Skin epidermis (tissue), 12 donors: ENCODE results near the gene NFATC1.
A peak's percentile ranks its signal among the peaks of the same experiment; 100 is the strongest.

ENCODE experiments used
- H3K27ac ChIP-seq, 21 experiments: fragments of 200-600 bp; sonication (generic) in 11 of 21; one replicate each; pipeline ENCODE4 v1.5.0; 2020; ENCODE audit warnings: mild to moderate bottlenecking in 3 of 21, inconsistent platforms in 2 of 21, moderate library complexity in 2 of 21
- H3K4me3 ChIP-seq, 7 experiments: fragments of 200-600 bp; sonication (generic) in 2 of 7; one replicate each; pipeline ENCODE4 v1.5.0; 2020; ENCODE audit warnings: inconsistent platforms in 2 of 7, mild to moderate bottlenecking in 2 of 7, moderate library complexity in 1 of 7

The NFATC1 gene

GRCh38 chr18:79395761-79396404 lies at the start of gene NFATC1:
NFATC1 (plus strand) TSS chr18:79395930; CDS start chr18:79396225, 295 bp downstream.
- H3K4me3 ChIP-seq = peak within 1 kb of the TSS; percentile 46 to 78 (median 57)
- H3K27ac ChIP-seq = peak within 1 kb of the TSS; percentile 51 to 96 (median 86)

DNA sequence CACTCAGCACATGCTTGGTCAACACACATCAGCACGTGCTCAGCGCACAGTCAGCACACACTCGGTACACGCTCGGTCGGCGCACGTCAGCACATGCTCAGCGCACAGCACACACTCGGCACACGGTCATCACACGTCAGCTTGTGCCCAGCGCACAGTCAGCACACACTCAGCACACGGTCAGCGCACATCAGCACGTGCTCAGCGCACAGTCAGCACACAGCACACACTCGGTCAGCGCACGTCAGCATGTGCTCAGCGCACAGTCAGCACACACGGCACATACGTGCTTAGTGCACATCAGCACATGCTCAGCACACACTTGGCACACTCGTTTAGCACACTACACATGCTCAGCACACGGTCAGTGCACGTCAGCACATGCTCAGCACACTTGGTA lies 49.7 kb upstream of the NFATC1 start:
- Histone ChIP-seq H3K27ac (no peak overlapping the region), H3K4me3 (no peak overlapping the region)

DNA sequence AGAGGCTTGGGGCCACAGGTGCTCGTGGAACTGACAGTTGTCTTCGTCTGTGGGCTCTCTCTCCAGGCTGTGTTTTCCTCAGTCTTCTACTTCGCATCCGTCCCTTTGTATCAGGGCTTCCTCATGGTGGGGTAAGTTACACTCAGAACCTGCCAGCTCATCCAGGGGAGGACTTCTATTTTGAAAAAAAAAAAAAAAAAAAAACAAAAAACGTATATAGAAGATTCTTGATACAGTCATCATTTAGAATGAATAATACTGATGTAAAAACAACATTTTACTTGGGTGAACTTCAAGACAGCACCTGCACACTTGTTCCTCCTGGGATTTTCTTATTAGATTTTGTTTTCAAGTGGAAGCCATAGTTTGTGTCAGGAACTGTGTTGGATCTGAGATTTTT lies 47.7 kb upstream of the NFATC1 start:
- Histone ChIP-seq H3K27ac (no peak overlapping the region), H3K4me3 (no peak overlapping the region)

GRCh38 chr18:79352432-79352831 lies 43.3 kb upstream of the NFATC1 start:
- Histone ChIP-seq H3K27ac (no peak overlapping the region), H3K4me3 (no peak overlapping the region)

DNA sequence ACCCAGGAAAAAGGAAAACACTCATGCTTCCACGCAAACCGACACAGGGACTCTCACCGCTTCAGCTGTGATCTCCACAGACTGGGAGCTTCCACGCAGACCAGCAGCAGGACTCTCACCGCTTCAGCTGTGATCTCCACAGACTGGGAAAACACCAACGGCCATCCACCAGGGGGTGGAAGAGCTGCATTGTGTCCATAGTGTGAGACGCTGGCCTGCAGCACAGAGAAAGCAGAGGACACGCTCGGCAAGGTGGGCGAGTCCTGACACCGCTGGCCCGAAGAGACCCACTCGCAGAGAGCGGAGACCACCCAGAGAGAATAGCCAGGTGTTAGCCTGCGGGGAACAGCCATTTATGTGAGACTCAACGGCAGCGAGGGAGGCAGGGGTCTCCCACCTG lies 42.5 kb upstream of the NFATC1 start:
- H3K4me3 ChIP-seq = no peak overlapping the region
- no peak overlapping the region for H3K27ac ChIP-seq

GRCh38 chr18:79354350-79354749 lies 41.4 kb upstream of the NFATC1 start:
- H3K27ac ChIP-seq = no peak overlapping the region

GRCh38 chr18:79355433-79356335 lies 40.0 kb upstream of the NFATC1 start:
- Histone ChIP-seq H3K27ac (no peak overlapping the region), H3K4me3 (no peak overlapping the region)

More at GRCh38 chr18:79354350-79354749, 41.4 kb upstream of the NFATC1 start:
- H3K4me3 ChIP-seq = no peak overlapping the region

GRCh38 chr18:79356435-79356834 lies 39.3 kb upstream of the NFATC1 start:
- no peak overlapping the region for H3K4me3 ChIP-seq
- no peak overlapping the region for H3K27ac ChIP-seq

DNA sequence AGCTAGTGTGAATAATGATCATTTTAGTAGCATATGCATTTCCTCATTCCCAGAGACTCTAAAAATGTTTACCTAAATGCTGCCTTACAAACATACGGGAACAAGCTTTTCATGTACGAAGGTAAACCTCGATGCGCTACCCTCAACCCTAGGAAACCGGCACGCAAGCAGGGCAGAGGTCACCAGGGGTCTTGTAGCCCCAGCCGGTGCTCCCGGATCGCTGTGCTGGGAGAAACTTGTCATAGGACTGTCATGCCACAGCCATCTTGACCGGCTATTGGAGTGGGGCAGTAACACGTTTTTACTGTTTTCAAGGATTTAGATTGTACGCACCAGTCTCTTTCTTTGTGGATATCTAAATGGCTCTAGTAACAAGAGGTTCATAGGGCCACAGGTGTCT lies 34.8 kb upstream of the NFATC1 start:
- Histone ChIP-seq H3K27ac (no peak overlapping the region), H3K4me3 (no peak overlapping the region)

DNA sequence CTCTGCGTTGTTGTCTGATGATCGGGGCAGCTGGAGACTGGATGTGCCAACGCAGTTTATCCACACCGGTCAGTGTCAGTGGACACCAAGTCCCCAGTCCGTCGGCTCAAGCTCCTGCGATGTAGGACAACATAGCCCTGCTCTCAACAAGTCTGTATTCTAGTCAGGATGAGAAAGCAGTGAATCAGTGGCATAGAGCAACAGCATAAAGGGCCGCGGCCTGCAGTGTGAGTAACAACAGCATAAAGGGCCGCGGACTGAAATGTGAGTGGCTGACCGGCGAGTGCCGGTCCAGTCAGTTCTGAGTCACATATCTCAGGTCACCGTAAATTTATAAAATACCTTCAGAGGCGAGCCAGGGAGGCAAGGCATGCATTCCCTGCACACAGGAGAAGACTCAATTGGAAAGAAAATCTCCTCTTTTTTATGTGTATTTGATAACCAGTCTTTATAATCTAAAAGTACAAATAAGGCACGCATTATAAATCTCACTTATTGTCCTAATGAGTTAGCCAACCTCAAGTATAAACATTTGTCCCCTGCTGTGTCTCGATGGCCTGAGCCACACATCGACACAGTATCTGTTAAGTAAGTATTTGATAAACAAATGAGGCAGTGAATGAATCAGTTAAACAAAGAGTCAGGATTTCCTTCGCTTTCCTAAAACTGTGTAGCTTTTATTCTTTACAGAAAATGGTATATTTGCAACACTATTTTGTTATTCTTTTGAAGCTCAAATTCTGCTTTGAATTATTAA lies 33.8 kb upstream of the NFATC1 start:
- H3K4me3 ChIP-seq = no peak overlapping the region

GRCh38 chr18:79365701-79366100 lies 30.0 kb upstream of the NFATC1 start:
- peak overlapping the region in 1 of 21 experiments; percentile 52 for H3K27ac ChIP-seq
- H3K4me3 ChIP-seq = no peak overlapping the region

More for the DNA sequence above, 33.8 kb upstream of the NFATC1 start:
- H3K27ac ChIP-seq = no peak overlapping the region

DNA sequence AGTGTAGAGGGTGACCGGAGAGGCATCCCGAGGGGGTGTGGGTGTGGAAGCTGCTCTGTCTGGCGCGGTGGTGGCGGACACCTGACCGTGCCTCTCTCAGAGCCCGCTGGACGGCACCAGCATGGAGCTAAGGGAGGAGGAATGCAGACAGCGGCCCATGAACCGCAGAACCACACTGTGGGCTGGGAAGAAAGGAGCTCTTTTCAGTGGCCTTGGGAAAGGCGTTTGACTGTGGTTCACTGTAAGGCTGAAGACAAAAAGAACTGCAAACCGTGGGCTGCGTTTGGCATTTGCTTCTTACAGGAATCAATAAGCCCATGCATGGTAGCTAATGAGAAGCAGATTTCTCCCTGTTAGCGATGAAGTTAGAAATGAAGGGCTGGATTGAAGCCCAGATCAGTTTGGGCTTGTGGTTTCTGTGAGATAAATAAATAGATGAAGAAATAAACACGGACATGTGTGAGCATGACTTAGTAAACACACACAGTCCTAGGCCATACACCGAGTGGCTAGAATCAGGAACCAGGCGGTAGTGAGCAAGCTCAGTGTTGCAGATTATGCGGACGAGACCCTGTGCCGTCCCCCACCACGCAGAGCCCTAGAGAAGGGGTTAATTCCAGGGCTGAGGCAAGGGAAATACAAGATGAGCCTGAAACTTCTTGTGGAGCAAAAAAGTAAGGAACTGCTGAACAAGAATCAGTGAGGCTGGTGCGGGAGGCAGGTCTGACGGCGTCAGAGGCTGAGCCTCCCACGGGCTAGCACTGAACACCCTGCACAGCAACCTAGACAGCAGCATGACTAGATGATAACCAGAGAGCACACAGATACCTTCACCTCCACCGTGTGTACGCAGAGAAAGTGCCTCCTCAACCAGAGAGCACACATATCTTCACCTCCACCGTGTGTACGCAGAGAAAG lies 29.3 kb upstream of the NFATC1 start:
- Histone ChIP-seq H3K4me3 (no peak overlapping the region), H3K27ac (peak overlapping the region in 3 of 21 experiments; percentile 26 to 52 (median 39))

DNA sequence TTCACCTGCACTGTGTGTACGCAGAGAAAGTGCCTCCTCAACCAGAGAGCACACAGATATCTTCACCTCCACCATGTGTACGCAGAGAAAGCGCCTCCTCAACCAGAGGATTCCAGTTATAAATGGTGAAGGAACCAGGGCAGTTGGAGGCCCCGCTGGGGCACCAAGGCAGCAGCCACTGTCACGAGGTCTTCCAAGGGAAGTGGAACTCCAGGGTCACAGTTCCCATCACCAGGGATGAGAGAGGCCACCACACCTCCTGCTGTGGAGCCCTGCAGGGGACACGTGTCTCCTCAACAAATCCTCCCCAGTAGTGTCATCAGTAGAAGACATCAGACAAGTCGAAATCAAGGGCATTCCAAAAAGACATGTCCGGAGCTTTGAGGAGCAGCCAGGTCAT lies 28.2 kb upstream of the NFATC1 start:
- Histone ChIP-seq H3K27ac (no peak overlapping the region), H3K4me3 (no peak overlapping the region)

- no peak overlapping the region for H3K27ac ChIP-seq
Measured at GRCh38 chr18:79367989-79368388, 27.7 kb upstream of the NFATC1 start.

GRCh38 chr18:79368681-79369080 lies 27.0 kb upstream of the NFATC1 start:
- Histone ChIP-seq H3K4me3 (no peak overlapping the region), H3K27ac (no peak overlapping the region)

More at GRCh38 chr18:79367989-79368388, 27.7 kb upstream of the NFATC1 start:
- H3K4me3 ChIP-seq = no peak overlapping the region

DNA sequence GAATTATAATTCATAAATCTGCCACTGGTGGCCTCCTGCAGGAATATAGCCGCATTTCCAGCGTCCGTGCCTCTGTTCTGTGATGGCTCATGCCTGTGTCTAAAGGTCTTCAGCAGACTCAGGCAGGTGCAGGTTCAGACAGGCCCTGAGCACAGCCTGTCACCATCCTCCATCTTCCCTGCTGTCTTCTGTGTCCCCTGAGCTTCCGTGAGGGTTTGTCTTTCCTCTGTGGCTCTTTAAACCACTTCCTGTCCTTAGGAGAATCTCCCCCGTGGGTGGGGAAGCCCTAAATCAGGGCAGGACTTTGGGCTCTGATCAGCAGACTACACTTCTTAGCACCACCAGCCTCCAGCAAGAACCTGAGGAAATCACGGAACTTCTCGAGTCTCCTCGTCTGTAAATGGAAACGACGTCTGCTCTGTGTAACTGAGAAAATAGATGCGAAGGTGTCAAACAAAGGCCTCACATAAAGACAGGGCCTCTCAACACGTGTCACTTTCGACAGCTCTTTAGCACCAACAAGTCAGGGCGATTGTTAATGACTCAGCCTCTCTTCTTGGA lies 24.1 kb upstream of the NFATC1 start:
- Histone ChIP-seq H3K4me3 (no peak overlapping the region), H3K27ac (no peak overlapping the region)

- Histone ChIP-seq H3K4me3 (no peak overlapping the region), H3K27ac (no peak overlapping the region)
Measured at GRCh38 chr18:79372461-79372860, 23.3 kb upstream of the NFATC1 start.

- Histone ChIP-seq H3K27ac (no peak overlapping the region), H3K4me3 (no peak overlapping the region)
Measured at GRCh38 chr18:79372991-79373390, 22.7 kb upstream of the NFATC1 start.

DNA sequence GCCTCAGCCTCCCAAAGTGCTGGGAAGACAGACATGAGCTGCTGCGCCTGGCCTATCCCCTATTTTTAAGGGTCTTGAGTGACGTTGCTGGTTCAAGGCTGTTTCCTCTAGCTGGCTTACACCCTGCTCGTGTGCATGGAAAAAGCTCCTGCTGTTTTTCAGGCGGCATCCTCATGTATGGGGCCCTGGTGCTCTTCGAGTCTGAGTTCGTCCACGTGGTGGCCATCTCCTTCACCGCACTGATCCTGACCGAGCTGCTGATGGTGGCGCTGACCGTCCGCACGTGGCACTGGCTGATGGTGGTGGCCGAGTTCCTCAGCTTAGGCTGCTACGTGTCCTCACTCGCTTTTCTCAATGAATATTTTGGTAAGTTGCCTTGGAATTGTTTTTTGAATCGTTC lies 22.0 kb upstream of the NFATC1 start:
- Histone ChIP-seq H3K4me3 (no peak overlapping the region), H3K27ac (no peak overlapping the region)
